OCI-LY1 (cell line): Measurements from ENCODE around the gene PTPRE.

Source experiments
- CTCF ChIP-seq: fragments of 200-600 bp; sonication (generic), shearing (Covaris generic); IDR thresholded peaks from 2 replicates; pipeline ENCODE4 v1.5.1; 2017; ENCODE audit warnings: mild to moderate bottlenecking, antibody characterized with exemption, low read length, moderate library complexity, mixed read lengths
- EZH2 ChIP-seq: fragments of 200-600 bp; sonication (generic), shearing (Covaris generic); IDR thresholded peaks from 2 replicates; pipeline ENCODE4 v1.8.0; 2017; ENCODE audit warnings: borderline replicate concordance, mixed run types, mild to moderate bottlenecking, antibody characterized with exemption, low read length, moderate library complexity, mixed read lengths

GRCh38 chr10:127872871-127873600 lies 33.9 kb upstream of the PTPRE start:
- TF ChIP-seq CTCF (peak; percentile 11; the same call in 1 of the 2 replicates), EZH2 (no peak)
